NB4 (cell line): ENCODE results near the gene ACOT6.

ENCODE experiments used
- CTCF ChIP-seq: IDR thresholded peaks from one replicate; pipeline ENCODE4 v1.5.1; 2012; ENCODE audit warnings: low read depth, low read length
- MYC ChIP-seq: IDR thresholded peaks from 2 replicates; pipeline ENCODE4 v1.6.1; 2011; ENCODE audit warnings: low read depth, low read length
- POLR2A ChIP-seq: IDR thresholded peaks from 2 replicates; pipeline ENCODE4 v1.6.1; 2011; ENCODE audit warnings: mild to moderate bottlenecking; ENCODE audit not compliant: insufficient read length; ENCODE audit errors: extremely low read depth
- TF ChIP-seq, protein P1 (sequence below): IDR thresholded peaks from 2 replicates; pipeline ENCODE4 v1.6.1; 2011; ENCODE audit warnings: low read depth, low read length

DNA sequence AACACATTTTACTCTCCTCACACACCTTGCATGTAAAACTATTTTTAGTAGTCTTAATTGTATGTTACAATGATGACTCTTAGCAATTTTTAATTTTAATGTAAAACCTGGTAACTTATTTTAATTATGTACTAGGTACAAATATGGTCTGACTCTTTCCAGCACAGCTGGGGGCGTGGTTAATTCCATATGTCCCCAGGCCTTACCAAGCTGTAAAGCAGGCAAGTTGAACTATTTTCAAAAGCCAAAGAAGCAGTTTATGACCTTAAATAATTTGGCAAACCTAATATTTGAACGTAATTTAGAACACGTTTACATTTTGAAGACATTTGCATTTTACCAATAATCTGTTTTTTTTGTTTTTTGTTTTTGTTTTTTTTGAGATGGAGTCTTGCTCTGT, 9.3 kb upstream of the ACOT6 start:
- TF ChIP-seq CTCF, result no peak
- no peak for TF ChIP-seq POLR2A
- TF ChIP-seq, protein P1, sequence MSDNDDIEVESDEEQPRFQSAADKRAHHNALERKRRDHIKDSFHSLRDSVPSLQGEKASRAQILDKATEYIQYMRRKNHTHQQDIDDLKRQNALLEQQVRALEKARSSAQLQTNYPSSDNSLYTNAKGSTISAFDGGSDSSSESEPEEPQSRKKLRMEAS, result no peak
- no peak for TF ChIP-seq MYC
